ENCODE measurements around the gene SLC41A1.
A peak's percentile ranks its signal among the peaks of the same experiment; 100 is the strongest.

The SLC41A1 gene

DNA sequence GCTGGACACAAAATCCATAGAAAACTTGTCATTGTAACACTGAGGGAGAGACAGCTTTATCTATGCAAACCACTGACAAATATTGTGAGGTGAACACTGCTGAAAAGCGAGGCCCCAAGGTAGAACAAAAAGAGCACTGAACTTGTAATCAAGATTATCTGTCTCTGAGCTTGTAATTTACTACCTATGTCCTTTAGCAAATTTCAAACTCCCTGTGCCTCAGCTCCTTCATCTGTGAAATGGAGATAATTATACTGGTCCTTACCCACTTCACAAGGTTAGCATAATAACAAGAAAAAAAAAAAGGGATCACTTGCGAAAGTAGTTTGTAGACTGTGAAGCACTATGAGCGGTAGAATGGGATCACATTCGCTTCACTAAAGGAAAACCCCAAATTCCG is 58.1 kb downstream of the SLC41A1 start:
- no peak for DNase-seq
- no peak for ATAC-seq

- no peak for ATAC-seq
- DNase-seq: no peak
These were observed 61.9 kb downstream of the SLC41A1 start for GRCh38 chr1:205751036-205751651.

- peak; percentile 94 for DNase-seq
- ATAC-seq: peak; percentile 84
These were observed 62.6 kb downstream of the SLC41A1 start, which contains the start of gene NUCKS1 for GRCh38 chr1:205750138-205751035. TSS of gene NUCKS1 (minus strand) at chr1:205750182. CDS start at chr1:205749973, 209 bp downstream.

- ATAC-seq (peak; percentile 89), DNase-seq (peak; percentile 98)
These were observed 63.5 kb downstream of the SLC41A1 start for GRCh38 chr1:205749234-205750137.

- ATAC-seq (peak; percentile 10), DNase-seq (peak; percentile 39)
These were observed 64.4 kb downstream of the SLC41A1 start for GRCh38 chr1:205748403-205749233.

DNA sequence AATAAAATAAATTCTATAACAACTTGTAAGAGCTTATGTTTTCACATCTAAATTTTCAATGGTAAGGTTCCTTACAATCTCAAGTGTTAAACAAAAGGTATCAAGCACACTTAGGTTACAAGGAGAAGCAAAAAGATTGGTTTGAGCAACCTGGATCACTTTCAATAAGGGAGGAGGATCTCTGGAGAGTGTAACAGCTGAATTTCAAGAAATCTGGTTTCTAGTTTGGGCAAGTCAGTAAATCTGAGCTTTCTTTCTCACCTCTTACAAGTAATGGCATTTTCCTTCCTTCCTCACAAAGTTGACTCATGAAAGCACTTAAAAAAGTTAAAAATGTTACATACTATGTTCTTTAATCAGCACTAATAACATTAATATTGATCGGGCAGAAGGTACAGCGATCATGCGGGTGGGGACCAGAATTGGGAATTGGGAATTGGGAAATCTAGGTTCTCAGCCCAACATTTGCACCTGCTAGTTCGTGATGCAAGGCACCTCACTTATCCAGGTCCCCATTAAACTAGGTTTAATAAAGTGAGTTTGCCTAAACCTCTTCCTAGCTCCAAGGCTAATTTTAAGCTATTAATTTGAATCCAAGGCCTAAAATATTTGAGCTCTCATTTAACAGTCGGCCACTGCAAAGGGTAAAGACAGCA is 66.1 kb downstream of the SLC41A1 start:
- no peak for DNase-seq

DNA sequence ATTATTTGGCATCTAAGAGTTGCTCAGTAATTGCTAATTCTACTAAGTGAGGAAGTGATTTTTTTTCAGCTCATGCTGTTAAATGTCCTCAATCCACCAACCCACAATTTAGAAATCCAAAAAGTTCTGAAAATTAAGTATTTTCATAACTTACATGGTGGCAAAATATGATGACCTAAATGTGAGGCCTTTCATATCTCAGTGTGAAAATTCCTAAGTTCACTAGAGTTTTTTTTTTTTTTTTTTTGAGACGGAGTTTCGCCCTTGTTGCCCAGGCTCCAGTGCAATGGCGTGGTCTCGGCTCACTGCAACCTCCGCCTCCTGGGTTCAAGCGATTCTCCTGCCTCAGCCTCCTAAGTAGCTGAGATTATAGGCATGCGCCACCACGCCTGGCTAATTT is 68.6 kb downstream of the SLC41A1 start:
- no peak for DNase-seq
- no peak for ATAC-seq

More for the DNA sequence above, 66.1 kb downstream of the SLC41A1 start:
- no peak for ATAC-seq

- no peak for ATAC-seq
- no peak for DNase-seq
These were observed 69.0 kb downstream of the SLC41A1 start for GRCh38 chr1:205743977-205744376.

- ATAC-seq (no peak), DNase-seq (no peak)
These were observed 71.3 kb downstream of the SLC41A1 start for GRCh38 chr1:205741681-205742080.

- ATAC-seq (no peak), DNase-seq (no peak)
These were observed 73.4 kb downstream of the SLC41A1 start for GRCh38 chr1:205739348-205740160.

Measured in stimulated activated naive CD8-positive, alpha-beta T cell treated with anti-CD3 and anti-CD28 coated beads, Interleukin-15, Interleukin-2, amounts not matched to agents 100 U/mL and 50 U/mL, for 24 hours (primary cell).